ENCODE measurements around the gene TSPAN5. TPM values are rescaled to one million over a fixed set of nuclear protein-coding genes. Genes with fewer than 3 reads are reported as not detected.

TSPAN5 gene
- total and polyA plus RNA-seq, 2 donors = 10.9 to 27.5 TPM

DNA sequence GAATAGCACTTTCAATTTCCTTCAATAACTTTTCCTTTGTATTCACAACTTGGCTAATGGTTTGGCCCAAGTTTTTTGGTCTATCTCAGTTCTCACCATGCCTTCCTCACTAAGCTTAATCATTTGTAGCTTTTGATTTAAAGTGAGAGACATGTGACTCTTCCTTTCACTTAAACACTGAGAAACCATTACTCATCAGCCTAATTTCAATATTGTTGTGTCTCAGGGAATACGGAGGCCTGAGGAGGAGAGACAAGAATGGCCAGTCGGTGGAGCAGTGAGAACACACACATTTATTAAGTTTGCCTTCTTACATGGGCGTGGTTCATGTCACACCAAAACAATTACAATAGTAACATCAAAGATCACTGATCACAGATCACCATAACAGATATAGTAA lies 56.7 kb downstream of the TSPAN5 start:
- no peaks in the 10 kb centered on the region for H3K36me3 ChIP-seq (ENCODE audit: insufficient read depth)
- H3K27ac ChIP-seq (ENCODE audit: low read depth) = no peak overlapping the region
- no peak overlapping the region for H3K4me3 ChIP-seq (ENCODE audit: low read depth, low read length)
- H3K4me1 ChIP-seq (ENCODE audit: insufficient read depth) = no peaks in the 10 kb centered on the region
- WGBS = 83% methylated on average over 3 of the region's 3 CpGs
- no peak for DNase-seq (ENCODE audit: extremely low spot score)

DNA sequence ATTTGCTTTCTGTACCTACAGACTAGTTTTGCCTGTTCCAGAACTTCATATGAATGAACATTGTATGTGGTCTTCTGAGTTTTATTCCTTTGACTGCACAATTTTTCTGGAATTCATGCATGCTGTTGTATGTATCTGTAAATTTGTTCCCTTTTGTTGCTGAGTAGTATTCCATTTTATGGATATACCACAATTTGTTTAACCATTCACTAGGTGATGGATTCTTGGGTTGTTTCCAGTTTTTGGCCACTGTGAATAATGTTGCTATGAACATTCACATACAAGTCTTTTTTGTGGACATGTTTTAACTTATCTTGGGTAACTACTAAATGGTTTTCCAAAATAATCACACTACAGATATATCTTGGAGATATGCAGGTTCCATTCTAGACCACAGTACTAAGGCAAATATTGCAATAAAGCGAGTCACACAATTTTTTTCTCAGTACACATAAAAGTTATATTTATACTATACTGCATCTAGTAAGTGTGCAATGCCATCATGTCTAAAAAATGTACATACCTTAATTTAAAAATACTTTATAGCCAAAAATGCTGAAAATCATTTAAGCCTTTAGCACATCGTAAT lies 58.7 kb downstream of the TSPAN5 start:
- Histone ChIP-seq H3K4me1 (ENCODE audit: insufficient read depth) (no peaks in the 10 kb centered on the region), H3K4me3 (ENCODE audit: low read depth, low read length) (no peak overlapping the region), H3K36me3 (ENCODE audit: insufficient read depth) (no peaks in the 10 kb centered on the region), H3K27ac (ENCODE audit: low read depth) (no peak overlapping the region)
- WGBS = 95% methylated on average over 2 of the region's 2 CpGs
- no peak for DNase-seq (ENCODE audit: extremely low spot score)

DNA sequence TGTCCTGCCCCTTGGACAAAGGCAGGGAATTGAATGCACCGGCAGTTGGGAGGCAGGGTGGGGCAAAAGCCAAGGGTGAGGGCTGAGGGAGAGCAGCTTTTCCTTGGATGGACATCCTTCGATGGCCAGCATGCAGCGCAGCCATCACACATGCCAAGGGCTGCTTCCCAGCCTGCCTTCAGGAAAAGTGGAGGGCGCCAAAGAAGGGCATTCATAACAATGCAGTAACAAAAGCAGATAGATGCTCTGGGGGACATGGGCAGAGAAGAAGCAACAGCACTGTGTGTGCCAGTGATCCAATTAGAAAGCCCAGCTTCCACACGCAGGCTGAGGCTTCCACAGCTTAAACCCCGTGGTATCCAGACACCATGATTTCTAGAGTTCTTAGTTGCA lies 71.5 kb downstream of the TSPAN5 start:
- no peak for DNase-seq (ENCODE audit: extremely low spot score)
- Histone ChIP-seq H3K4me3 (ENCODE audit: low read depth, low read length) (no peak overlapping the region), H3K27ac (ENCODE audit: low read depth) (no peak overlapping the region), H3K36me3 (ENCODE audit: insufficient read depth) (no peaks in the 10 kb centered on the region), H3K4me1 (ENCODE audit: insufficient read depth) (no peaks in the 10 kb centered on the region)
- 81% methylated on average over 6 of the region's 6 CpGs for WGBS

DNA sequence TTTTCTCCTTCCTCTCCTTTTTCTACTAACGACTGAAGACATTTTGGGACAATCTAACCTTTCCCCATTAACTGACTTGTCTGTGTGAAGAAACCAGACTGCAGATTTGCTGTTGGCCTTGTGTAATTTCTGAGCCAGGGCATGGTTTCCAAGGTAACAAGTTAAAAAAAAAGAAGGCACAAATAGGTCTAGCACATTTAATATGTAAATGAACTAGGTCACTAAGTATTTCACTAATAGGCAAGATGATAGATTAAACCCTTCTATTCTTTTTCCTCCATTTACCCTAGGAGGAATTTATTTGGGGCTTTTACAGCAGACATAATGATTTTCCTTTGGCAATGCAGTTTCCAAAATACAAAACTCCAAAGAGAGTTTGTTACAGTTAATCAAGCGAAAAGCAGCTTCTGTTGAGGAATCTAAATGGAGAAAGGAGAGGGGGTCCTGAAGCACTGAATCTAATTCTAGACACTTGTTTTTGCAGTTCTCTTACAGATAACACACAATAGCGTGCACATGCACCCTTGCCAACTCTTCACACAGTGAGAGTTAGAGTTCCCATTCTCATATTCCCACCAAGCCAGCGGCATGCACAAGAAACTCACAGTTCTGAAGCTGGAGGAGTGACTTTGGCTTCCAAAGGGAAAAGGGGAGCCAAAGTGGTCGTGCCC lies 72.0 kb downstream of the TSPAN5 start:
- 75% methylated on average over 5 of the region's 5 CpGs for WGBS

DNA sequence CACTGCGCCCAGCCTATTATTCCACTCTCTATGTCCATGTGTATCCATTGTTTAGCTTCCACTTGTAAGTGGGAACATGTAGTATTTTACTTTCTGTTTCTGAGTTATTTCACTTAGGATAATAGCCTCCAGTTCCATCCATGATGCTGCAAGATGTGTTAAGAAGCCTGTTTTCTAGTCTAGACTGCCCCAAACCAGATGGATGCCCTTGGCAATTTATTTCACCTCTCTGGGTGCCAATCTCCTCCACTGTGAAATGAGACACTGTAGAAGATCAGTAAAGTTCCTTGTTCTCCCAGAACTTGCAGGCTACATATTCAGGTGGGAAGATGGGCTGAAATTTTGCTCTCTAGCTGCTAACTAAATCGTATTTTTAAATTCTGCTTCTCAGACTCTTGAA lies 72.8 kb downstream of the TSPAN5 start:
- no peak for DNase-seq (ENCODE audit: extremely low spot score)
- Histone ChIP-seq H3K36me3 (ENCODE audit: insufficient read depth) (no peaks in the 10 kb centered on the region), H3K4me1 (ENCODE audit: insufficient read depth) (no peaks in the 10 kb centered on the region), H3K27ac (ENCODE audit: low read depth) (no peak overlapping the region), H3K4me3 (ENCODE audit: low read depth, low read length) (no peak overlapping the region)
- WGBS = 88% methylated on average over 2 of the region's 2 CpGs

More for the DNA sequence above, 72.0 kb downstream of the TSPAN5 start:
- Histone ChIP-seq H3K4me1 (ENCODE audit: insufficient read depth) (no peaks in the 10 kb centered on the region), H3K4me3 (ENCODE audit: low read depth, low read length) (no peak overlapping the region), H3K36me3 (ENCODE audit: insufficient read depth) (no peaks in the 10 kb centered on the region), H3K27ac (ENCODE audit: low read depth) (no peak overlapping the region)
- DNase-seq (ENCODE audit: extremely low spot score) = no peak

DNA sequence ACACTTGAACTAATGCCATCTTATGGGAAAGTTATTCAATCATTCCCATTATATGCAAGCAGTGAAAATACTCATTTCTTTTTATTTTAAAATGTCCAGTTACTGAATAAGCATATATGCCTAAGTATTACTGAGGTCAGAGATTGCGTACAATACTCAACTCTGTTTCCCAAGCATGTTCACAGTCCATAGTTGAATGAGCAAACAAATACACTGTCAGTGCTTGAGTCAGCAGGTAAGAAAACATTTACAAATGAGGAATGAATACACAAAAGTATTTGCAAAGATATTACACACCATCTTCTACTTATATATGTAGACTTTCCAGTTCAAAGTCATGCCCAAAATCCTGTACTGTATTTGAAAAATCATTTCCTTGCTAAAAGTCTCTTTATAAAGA lies 74.1 kb downstream of the TSPAN5 start:
- Histone ChIP-seq H3K36me3 (ENCODE audit: insufficient read depth) (no peaks in the 10 kb centered on the region), H3K4me3 (ENCODE audit: low read depth, low read length) (no peak overlapping the region), H3K27ac (ENCODE audit: low read depth) (no peak overlapping the region), H3K4me1 (ENCODE audit: insufficient read depth) (no peaks in the 10 kb centered on the region)
- 91% methylated on average over 1 of the region's 1 CpG for WGBS
- DNase-seq (ENCODE audit: extremely low spot score) = no peak

DNA sequence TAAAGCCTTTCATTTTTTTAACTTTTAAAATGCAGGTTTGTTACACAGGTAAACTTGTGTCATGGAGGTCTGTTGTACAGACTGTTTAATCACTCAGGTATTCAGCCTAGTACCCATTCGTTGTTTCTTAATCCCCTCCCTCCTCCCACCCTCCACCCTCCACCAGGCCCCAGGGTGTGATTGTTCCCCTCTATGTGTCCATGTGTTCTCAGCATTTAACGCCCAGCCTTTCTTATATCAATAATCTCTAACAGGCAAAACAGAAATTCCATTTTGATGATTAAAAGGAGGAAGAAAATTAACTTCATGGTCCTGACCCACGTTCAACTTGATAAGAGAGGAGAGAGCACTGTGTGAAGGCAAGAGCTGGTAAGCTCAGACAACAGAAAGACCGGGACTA lies 75.1 kb downstream of the TSPAN5 start:
- no peaks in the 10 kb centered on the region for H3K4me1 ChIP-seq (ENCODE audit: insufficient read depth)
- H3K27ac ChIP-seq (ENCODE audit: low read depth) = no peak overlapping the region
- H3K4me3 ChIP-seq (ENCODE audit: low read depth, low read length) = no peak overlapping the region
- H3K36me3 ChIP-seq (ENCODE audit: insufficient read depth) = no peaks in the 10 kb centered on the region
- 65% methylated on average over 4 of the region's 4 CpGs for WGBS
- no peak for DNase-seq (ENCODE audit: extremely low spot score)

DNA sequence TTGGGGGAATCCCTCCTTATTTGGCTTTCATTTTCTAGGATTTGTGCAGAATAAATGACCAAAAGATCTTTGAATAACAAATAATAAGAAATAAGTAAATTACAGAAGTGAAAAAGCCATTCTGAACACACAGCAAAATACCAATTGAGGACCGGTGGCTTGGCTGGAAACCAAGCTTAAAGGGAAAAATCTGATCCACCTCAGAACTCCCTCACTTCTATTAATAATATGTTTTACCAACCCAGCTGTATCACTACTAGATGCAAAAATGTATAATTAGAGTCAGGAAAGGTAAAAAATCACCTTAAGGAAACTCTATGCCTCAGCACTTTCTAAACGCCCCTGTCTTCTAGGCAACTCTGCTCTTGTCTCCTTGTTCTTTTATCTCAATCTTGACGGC lies 77.3 kb downstream of the TSPAN5 start:
- H3K4me1 ChIP-seq (ENCODE audit: insufficient read depth) = no peaks in the 10 kb centered on the region
- 80% methylated on average over 3 of the region's 3 CpGs for WGBS
- no peak overlapping the region for H3K4me3 ChIP-seq (ENCODE audit: low read depth, low read length)
- no peak overlapping the region for H3K27ac ChIP-seq (ENCODE audit: low read depth)
- no peaks in the 10 kb centered on the region for H3K36me3 ChIP-seq (ENCODE audit: insufficient read depth)
- DNase-seq (ENCODE audit: extremely low spot score) = no peak

DNA sequence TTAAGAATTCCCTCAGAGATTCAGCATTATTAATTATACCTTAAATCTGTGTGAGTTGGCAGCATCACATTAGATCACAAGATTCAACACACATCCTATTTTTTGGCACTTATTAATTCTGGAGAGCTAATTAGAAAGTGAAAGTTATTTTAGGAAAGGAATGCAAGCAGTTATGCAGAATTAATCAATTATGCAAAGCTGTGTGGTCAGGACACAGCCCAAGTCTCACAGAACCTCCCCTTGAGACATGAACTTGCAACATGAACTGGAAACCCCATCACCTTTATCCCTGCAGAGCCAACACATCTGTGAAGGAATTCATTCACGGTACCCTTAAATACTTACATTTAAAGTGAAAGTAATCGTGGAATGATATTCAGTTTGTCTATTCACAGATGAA lies 80.5 kb downstream of the TSPAN5 start:
- no peaks in the 10 kb centered on the region for H3K36me3 ChIP-seq (ENCODE audit: insufficient read depth)
- DNase-seq (ENCODE audit: extremely low spot score) = no peak
- H3K4me1 ChIP-seq (ENCODE audit: insufficient read depth) = no peaks in the 10 kb centered on the region
- H3K27ac ChIP-seq (ENCODE audit: low read depth) = no peak overlapping the region
- 44% methylated on average over 2 of the region's 2 CpGs for WGBS
- H3K4me3 ChIP-seq (ENCODE audit: low read depth, low read length) = no peak overlapping the region

DNA sequence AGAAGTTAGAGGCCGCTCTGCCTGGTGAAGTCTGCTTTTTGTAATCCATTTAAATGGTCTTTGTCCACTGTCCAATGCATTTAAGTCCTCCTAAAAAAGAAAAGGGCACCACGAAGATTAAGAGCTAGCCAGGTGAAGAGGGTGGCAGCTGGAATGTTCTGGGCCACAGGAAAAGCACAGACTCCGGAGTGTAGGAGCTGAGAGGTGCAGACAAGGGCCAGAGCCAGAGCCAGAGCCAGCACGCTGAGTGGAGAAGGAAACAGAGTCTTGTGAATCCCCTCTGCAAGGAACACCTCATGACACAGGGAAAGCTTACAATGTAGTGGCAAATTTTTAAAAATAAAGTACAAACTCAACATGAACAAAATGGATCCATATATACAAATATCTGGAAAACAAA lies 83.6 kb downstream of the TSPAN5 start:
- no peaks in the 10 kb centered on the region for H3K4me1 ChIP-seq (ENCODE audit: insufficient read depth)
- DNase-seq (ENCODE audit: extremely low spot score) = no peak
- WGBS = 65% methylated on average over 4 of the region's 4 CpGs
- no peak overlapping the region for H3K4me3 ChIP-seq (ENCODE audit: low read depth, low read length)
- H3K27ac ChIP-seq (ENCODE audit: low read depth) = no peak overlapping the region
- H3K36me3 ChIP-seq (ENCODE audit: insufficient read depth) = no peaks in the 10 kb centered on the region

DNA sequence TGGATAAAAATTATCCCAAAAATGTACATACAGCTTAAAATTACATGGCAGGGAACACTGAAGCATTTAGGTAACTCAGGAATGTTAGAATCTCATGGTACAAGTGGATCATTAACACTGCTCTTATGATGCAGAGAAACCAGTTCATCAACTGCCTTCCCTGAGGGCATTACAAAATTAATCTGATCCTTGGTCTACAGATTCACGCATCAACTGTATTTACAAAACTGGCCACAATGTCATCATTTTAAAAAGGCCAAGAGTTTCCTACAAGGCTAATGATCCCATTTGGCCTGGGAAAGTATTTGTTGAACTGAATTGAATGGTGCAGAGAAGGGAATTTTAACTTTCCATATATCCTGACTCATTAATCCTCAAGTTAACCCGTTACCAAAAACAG lies 84.6 kb downstream of the TSPAN5 start:
- Histone ChIP-seq H3K27ac (ENCODE audit: low read depth) (no peak overlapping the region), H3K4me3 (ENCODE audit: low read depth, low read length) (no peak overlapping the region), H3K4me1 (ENCODE audit: insufficient read depth) (no peaks in the 10 kb centered on the region), H3K36me3 (ENCODE audit: insufficient read depth) (no peaks in the 10 kb centered on the region)
- WGBS = 82% methylated on average over 2 of the region's 2 CpGs
- no peak for DNase-seq (ENCODE audit: extremely low spot score)

DNA sequence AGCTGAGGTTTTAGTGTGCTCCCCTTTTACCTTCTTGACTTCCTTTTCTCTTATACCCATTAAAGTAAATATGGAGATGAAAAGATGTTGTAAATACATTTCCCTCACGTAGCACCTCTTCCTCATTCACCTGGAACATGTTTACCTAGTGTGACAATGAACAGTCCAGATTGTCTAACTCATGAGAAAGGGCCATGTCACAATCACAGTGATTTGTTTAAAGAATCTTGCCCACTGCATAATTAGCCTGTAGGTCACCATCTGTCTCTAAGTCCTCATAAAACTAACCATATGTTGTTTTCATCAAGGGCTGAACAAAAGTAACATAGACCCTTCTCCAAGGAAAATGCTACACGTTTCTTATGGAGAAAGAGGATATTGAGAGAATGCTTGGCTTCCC lies 85.7 kb downstream of the TSPAN5 start:
- no peak overlapping the region for H3K4me3 ChIP-seq (ENCODE audit: low read depth, low read length)
- DNase-seq (ENCODE audit: extremely low spot score) = no peak
- no peaks in the 10 kb centered on the region for H3K36me3 ChIP-seq (ENCODE audit: insufficient read depth)
- no peaks in the 10 kb centered on the region for H3K4me1 ChIP-seq (ENCODE audit: insufficient read depth)
- 66% methylated on average over 2 of the region's 2 CpGs for WGBS
- no peak overlapping the region for H3K27ac ChIP-seq (ENCODE audit: low read depth)

DNA sequence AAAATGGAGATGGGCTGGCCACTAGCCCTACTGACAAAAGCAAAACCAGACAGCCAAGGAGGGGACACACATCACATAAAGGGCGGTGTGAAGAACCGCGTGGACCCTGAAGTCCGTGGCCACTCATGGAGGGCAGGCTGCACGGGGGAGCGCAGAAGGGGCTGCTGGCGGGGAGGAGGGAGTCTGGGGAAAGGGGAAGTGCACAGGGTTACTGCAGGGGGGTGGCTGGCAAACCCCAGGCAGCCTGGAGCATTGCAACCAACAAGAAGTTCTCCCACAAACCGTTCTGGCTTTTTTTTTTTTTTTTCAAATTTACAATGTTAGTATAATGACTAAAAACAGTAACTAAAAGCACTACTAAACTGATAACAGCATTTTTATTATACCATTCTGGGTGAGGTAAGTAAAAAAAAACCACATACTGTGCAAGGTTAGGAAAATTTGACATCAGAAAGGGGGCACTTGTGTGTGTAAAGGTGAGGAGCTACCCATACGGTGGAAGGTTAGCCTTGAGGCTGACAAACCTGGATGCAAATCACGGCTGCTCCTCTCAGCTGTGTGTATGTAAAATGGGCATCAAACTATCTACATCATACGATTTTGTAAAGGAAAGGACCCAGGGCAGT lies 87.1 kb downstream of the TSPAN5 start:
- 85% methylated on average over 11 of the region's 11 CpGs for WGBS
- Histone ChIP-seq H3K4me1 (ENCODE audit: insufficient read depth) (no peaks in the 10 kb centered on the region), H3K4me3 (ENCODE audit: low read depth, low read length) (no peak overlapping the region), H3K27ac (ENCODE audit: low read depth) (no peak overlapping the region), H3K36me3 (ENCODE audit: insufficient read depth) (no peaks in the 10 kb centered on the region)
- DNase-seq (ENCODE audit: extremely low spot score) = no peak

DNA sequence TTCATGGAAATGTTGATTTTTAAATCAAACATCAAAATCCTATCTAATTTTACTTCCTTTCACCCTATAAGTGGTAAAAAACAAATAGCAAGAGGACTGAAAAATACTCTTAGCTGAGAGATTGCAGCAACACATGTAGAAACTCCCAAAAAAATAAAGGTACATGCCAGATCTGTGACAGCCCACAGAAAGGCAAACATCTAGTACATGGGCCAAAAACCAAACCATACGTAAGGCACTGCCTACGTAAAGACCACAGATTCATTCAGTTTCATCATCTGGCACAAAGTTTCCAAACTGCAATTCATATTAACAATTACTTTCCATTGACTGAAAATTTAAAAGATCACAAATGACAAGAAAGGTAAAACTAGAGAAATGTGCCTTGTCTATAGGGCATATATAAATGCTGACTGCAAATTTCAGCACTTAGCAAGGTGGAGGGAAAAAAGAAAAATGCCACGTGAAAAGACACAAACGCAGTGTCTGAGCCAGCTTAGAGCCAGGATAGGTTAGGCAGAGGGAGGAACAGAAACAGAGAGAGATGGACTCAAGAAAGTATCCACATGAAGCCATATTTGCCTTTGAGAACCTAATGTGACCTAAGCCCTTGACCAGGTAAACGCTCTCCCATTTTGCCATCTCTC lies 88.1 kb downstream of the TSPAN5 start:
- WGBS = 95% methylated on average over 5 of the region's 5 CpGs
- no peaks in the 10 kb centered on the region for H3K36me3 ChIP-seq (ENCODE audit: insufficient read depth)
- H3K4me3 ChIP-seq (ENCODE audit: low read depth, low read length) = no peak overlapping the region
- DNase-seq (ENCODE audit: extremely low spot score) = no peak
- no peaks in the 10 kb centered on the region for H3K4me1 ChIP-seq (ENCODE audit: insufficient read depth)
- no peak overlapping the region for H3K27ac ChIP-seq (ENCODE audit: low read depth)
